GM18517 (cell line): ENCODE data around the gene SKAP1.

ENCODE experiments used
- ATAC-seq: cut with Tn5 transposase; IDR thresholded peaks from one replicate; pipeline ENCODE4 v1.9.1; 2021; ENCODE audit warnings: mild to moderate bottlenecking, moderate library complexity; ENCODE audit not compliant: unreplicated experiment

The SKAP1 gene

DNA sequence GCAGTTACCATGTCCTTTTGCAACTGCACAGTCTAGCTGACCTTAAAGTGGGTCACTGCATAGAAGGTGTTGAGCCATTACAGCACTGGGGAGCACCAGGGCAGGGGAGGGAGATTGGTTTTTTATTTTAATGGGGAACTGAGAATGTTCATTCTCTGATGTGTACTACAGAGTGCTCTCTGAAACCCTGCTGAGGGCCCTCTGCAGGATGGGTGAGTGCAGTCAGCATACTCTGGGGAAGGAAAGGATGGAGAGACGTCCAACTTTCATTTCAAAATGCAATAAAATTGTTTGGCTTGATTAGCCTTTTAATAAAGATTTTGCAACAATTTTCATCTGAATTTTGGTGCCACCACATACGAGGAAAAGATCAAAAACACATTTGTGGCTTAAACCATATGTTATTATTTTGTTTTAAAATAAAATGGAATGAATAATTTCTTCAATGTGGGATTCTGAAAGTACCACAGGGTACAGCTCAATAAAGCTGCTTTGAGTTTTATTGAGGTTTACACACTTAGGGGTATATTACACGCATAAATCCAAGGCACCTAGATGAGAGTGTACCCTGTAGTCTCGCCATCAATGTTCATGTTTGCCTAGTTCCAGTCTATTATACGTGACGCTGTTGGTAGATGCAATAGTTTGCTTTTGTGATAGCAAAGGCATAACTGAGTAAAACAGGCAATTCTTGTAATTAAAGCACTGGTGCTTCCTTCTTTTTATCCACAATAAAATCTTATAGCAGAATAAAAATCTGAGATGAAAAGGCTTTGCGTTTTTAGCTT lies 249.0 kb downstream of the SKAP1 start:
- no peak for ATAC-seq

DNA sequence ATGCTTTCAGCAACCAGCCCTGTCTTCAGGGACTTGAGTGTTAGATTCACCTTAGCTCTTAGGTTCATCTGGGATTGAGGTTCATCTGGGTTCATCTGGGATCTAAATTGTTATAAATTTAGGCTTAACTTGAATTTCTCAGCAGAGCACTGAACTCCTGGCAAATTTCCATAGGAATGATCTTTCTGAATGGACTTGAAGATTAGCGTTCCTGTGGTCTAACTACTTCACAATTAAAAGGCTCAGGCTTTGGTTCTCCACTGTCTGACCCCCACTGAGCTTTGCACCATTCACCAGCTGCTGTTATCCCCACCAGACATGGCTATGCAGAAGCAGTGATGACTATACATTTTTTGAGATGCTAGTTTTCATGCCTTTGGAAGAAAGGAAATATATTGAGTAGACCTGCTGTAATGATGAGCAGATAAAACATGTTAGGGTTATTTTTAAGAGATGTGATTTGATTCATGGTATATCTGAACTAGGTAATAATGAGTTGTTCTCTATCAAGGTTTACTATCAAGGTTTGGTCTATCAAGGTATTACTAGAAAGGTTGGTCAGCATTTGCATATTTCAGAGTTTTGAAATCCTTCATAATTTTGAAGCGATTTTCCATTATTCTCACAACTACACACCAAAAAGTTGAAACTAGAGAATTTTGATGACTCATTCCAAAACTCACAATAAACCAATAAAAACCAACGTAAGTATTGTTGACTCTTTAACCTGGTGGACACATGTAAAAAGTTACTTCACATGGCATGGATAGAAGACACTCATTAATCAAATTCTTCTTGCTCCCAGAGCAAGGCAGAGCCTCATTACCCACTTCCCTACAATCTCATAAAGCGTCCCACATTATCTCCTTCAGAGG lies 250.7 kb downstream of the SKAP1 start:
- ATAC-seq = no peak

DNA sequence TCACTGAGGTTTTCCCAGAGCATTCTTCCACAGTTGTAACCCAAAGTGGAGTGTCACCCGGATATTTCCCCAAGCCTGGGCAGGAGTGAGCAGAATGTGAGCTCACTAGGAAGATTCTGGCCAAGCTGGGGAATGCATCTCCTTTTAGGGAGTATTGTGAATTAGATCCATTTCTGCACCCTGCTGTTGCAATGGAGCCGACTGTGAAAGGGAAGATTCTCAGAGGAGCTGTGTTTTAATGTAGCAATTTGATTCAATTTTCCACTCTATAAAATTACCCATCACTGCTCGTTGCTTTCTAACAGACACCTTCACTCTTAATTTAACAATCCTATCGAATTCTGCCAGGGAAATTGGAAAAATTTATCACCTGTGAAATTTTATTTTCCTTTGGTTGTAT lies 251.7 kb downstream of the SKAP1 start:
- ATAC-seq = no peak

DNA sequence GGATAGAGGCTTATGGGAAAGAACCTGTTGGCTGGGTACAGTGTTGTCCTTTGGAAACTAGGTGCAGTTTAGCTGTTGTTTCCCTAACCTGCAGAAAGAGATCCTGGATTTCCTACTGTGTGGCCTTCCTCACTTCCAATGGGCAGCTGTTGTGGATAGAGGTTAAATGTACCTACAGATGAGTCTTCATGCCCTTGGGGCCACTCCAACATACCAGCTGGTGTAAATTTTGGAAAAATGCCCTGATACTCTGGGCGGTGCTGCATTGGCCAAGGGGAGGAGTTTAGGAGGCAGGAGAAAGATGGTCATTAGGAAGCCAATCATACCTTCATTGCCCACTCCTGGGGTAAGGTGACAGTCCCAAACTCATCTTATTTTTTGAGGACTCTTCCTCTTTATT lies 252.2 kb downstream of the SKAP1 start:
- ATAC-seq = no peak

DNA sequence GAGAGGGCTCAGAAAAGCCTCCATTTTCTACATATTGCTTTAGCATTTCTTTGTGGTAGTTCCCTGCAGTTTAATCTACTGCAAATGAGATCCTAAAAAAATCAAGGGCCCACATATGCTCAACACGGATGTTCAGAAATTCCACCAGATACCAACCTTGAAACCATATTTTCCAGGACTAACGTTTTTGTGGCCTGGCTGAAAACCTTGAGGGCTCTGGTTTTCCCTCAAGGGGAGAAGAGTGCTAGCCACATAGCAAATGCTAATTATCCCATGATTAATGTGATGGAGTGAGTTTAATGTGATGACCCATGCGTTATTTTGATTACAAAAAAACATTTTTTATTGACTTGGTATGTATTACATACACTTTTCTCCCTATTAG lies 253.6 kb downstream of the SKAP1 start:
- no peak for ATAC-seq

DNA sequence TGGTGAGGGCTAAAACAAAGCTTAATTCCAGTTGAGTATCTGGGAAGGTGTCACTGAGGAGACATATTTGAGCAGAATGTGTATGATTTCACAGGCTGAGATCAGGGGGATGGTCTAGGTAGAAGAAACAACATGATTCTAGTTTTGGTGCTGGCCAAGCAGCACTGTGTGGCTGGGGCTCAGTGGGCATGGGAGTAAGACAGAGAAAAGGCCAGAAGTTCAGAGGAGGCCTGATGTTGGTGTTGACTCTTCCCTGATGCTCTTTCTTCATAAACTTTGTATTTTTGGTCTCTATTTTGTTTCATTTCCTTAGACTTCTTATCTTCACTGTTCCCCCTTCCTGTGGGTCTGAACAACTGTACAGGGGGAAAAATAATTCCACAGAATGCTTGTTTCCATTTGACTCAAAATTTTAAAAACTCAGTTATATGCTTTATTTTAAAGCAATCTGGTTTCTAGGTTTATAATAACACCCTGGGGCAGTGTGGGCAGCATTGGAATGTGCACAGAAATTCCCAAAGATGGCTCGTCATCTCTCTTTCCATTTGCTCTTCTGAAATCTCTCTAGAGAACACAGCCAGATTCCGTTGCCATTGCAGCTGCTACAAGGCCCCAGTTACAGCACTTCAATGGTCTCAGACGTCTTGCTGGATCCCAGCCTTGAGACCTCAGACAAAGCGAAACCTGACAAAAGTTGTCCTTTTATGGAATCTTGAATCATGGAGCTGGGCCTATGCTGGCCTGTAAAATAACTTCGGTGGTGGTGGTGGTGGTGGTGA lies 254.1 kb downstream of the SKAP1 start:
- no peak for ATAC-seq

DNA sequence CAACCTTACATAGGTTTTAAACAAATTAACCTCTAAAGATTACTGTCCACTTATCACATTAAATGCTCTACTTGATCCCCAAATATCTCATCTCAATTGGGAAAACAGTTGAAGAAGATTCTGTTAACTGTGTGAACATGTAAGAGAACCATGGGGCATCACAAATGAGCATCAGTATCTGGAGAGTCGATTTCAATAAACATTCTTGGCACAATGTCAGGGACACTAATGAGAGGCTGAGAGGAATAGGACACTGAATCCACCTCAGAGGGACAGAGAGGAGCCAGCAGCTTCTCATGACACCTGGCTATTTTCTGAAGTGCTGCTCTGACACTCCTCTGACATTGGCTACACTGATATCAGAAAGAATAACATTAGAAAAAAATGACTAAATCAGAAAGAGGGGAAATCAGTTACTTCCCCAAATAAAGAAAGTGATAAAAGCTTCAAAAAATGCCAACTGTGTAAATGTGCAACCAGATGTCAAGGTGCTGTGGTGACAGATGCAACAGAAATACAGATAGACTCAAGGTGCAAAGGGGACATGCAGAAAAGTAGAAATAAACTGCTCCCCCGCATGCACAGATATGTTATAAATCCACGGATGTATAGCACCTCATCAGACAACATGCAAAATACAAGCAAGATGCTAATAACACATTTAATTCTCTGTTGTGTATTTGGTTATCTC lies 255.0 kb downstream of the SKAP1 start:
- no peak for ATAC-seq

DNA sequence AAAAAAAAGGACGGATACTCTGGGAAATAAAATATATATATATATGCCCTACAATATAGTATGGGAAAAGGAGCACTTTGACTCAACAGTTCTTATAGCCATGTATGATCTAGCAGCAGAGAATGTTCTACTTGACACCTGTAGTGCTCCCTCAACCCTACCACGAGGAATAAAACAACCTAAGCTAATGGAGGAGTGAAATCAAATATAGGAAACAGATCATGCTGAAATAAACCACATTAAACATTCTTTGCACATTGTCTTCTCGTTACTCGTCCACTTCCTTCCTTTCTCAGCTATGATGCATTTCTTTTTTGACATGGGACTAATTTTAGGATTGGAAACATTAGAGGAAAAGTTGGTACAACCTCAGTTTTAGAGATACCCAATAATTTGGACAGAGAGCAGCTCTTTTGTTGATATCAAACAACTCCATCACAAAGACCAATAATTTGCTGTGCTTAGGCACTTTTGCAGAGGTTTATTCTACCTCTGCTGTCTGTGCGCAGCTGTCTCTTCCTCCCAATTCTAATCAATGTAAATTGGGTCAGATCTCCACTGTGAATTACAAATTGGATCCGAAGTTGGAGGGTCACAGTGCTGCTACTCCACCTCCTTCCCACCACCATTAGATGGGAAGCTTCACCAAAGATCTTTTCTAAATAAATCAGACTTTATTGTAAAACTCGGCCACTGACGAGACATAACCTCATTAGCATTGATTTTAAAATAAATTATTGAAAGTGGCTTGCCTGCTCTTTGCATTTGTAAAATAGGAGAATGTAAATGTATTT lies 256.6 kb downstream of the SKAP1 start:
- ATAC-seq = no peak

DNA sequence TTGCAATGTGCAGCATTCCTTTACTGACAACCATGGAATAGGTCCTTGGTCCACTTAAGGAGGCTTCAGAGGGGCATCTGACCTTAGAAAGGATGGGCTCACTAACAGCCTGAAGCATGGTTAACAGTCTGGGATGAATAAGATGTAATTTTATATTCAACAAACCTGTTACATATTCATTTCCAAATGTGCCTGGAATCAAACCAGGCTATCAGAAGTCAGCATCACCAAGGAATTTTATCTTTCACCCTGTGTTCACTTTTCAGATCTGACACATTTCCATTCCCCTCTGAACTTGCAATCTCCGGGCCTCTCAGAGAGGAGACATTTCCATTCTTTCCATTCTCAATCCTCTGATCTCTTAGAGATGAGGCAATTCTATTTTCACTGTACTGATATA lies 260.1 kb downstream of the SKAP1 start:
- no peak for ATAC-seq

DNA sequence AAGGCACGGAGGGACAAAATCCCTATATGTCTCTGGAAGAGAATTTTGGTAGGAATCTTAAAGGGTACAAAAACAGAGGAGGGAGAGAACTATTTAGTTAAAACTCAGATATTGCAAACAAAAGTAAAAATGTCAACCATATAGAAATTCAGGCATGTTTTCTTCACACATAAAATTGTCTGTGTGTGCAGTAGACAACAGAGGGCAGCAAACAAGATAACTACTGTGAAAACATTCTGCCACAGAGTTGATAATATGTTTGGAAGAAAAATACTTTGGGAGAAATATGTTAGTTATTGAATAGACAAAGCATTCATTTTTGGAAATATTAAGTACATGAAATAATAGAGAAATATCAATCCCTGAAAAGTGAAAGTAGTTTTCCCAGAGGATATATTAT lies 266.2 kb downstream of the SKAP1 start:
- no peak for ATAC-seq

DNA sequence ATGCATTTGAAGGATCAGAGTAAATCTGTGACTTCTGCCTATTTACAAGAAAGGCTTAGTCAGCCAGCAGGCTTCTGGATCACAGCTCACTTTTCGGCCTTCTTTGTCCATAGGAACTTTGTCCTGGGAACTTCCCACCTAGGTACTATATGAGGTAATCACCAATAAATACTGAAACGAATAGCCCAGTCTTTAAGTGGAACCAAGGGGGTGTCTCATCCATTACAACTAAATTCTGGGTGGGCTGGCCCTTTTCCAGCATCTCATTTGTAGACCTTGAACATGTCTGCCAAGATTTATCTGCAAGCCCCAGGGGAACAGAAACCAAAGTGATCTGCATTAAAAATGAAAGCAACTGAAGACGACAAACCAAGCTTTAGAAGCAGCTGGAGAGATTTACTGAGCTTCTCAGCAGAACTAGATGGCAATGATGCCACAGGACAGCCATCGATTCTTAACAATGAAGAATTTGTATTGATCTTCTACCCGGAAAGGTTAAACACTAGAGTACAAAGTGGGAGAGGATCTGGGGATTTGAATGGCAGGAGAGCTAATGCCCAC lies 267.0 kb downstream of the SKAP1 start:
- ATAC-seq = no peak

DNA sequence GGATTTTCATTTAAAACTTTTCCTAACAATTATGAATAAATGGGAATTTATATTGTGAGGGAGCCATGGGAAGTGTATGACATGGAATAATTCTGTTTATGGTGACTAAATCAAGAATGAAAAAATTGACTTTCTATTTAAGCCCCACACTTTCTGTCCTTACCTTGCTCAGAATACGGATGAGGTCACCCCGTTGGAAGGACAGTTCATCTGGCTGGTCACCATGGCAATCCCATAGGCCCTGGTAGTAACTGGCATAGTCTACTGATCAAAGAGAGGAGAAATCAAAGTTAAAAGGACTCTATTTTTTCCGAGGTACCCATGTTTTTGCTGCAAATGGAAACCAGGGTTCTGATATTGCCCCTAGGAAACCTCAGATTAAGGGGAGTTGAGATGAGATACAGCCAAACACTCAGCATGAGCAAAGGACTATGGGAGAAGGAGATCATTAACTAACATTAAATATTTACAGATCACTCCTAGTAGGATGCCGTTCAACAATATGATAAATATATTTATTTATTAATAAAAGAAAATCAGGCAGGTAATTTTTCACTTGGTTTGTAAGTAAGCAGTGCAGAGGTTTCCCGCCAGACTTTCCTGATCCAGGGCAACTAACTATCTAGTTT lies 267.6 kb downstream of the SKAP1 start:
- no peak for ATAC-seq

DNA sequence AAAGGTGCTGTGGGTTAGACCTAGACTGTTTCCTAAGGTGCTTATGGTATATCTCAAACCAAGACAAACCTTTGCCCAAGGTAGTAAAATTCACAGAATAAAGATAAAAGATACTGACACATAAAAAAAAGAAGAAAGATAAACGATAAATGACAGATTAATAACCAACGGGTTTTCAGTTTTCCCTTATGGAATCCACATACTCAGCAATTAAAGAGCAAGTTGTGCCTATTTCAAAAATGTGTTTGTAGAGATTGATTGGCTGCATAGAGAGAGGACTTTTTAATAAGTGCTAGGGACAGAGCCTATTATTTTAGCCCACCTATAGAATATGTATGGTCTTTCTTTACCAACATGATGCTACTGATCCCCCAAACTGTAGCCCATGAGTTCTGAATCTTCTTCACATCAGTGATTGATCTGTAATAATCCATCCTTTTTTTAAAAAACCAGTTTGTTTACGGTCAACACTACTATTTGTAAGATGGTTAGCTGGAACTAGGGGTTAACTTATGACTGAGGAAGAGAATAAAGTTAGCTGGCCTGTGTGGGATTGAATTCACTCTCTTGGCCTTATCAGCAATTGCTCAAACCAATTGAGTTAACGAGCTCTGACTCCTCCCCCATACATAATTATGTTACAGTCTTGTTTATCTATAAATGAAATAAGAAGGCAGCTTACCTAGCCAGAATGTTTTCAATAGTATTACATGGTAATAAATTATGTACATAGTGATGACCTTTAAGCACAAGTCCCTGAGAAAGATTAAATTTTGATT lies 268.7 kb downstream of the SKAP1 start:
- ATAC-seq = no peak

DNA sequence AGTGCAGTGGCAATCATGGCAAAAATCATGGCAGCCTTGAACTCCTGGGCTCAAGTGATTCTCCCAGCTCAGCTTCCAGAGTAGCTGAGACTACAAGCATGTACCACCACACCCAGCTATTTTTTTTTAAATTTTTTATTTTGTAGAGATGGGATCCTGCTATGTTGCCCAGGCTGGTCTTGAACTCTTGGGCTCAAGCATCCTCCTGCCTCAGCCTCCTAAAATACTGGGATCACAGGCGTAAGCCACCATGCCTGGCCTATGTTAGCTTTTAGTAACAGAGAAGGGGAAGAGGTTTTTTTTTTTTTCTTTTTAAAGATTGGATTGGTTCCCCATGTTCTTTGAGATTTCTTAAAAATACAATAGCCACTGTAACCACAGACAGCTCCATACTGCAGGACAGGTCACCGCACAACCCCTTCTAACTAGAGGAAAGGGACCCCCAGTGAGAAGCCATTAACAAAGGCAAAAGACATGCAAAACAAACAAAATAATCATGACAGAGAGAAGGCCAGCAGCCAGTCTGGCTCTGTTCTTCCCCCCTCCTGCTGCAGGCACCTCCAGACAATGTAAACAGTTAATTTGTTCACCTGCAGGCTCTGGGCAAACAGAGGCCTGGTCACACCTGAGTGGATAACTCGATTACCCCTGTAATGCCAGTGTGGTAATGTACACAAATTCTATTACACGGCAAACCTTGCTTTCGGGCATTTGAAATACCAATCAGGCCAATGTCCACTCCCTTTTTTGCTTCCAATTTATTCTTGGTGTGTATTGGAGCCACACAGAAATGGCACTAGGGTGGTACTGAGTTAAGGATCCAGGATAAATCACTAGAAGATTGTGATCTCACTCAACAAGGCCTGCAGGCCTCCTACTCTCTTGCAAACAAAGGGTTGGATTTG lies 269.6 kb downstream of the SKAP1 start:
- ATAC-seq = no peak

DNA sequence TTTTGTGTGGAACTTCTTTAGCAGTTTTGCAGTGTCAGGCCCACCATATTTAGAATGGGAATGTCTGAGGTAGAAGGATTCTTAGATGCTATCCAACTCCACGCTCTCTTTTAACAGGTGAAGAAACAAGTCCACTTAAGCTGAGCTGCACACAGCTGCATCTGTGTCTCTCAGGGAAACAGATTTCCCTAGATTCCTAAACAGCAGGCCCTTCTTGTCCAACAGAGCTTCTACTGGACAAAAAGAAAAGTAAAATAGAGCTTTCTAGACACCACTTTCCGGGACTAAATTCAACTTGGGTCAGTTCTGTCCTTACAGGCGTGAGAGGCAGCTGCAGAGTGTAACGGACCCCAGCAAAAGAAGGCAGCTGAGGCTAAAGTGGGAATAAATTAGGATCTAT lies 270.8 kb downstream of the SKAP1 start:
- no peak for ATAC-seq

DNA sequence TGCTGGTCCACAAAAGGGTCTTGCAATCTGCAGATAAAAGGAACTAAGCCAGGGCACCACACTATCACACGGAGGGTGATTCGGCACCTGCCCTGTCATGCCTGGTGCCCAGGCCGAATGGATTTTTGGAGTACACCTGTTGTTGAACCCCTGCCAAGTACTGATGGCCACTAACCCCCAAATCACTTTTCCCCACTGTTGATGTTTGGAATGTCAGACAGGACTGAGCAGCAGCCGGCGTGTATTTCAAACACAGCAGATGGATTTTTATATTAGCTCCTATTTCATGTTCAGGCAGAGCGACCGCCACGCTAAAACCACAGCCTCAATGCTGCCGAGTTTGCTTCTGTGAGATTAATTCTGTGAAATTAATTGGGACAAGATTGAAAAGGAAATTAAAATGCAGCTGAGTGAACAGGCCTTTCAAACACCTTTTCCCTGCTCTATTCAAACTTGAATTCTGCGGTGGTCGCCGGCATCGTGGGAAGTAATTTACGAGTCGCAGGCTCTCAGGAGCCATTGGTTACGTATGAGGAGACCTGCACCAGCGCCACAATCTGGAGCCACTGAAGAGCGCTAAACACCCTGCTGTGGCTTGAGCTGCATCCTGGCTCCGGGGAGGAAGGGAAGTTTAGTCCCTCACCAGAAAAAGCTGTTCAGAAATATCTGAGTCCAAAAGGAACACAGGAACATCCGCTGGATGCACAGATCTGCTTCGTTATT lies 274.0 kb downstream of the SKAP1 start:
- ATAC-seq = no peak
